HEK293 (cell line): Measurements from ENCODE around the gene MBP.

ENCODE experiments used
- GLI2 ChIP-seq: fragments of 450-650 bp; formaldehyde crosslinking; IDR thresholded peaks from 2 replicates; pipeline ENCODE4; 2017; ENCODE audit warnings: missing biosample characterization, missing genetic modification characterization, low read depth, borderline replicate concordance
- KLF7 ChIP-seq: fragments of 450-650 bp; formaldehyde crosslinking; IDR thresholded peaks from 2 replicates; pipeline ENCODE4 v1.5.1; 2016; ENCODE audit warnings: missing biosample characterization, missing genetic modification characterization, borderline replicate concordance
- SP7 ChIP-seq: fragments of 450-650 bp; formaldehyde crosslinking; IDR thresholded peaks from 2 replicates; pipeline ENCODE4 v1.5.1; 2016; ENCODE audit warnings: missing biosample characterization, missing genetic modification characterization
- ZBTB20 ChIP-seq: fragments of 450-650 bp; formaldehyde crosslinking; IDR thresholded peaks from 2 replicates; pipeline ENCODE4 v1.5.1; 2016; ENCODE audit warnings: missing biosample characterization, missing genetic modification characterization
- ZFP3 ChIP-seq: fragments of 450-650 bp; formaldehyde crosslinking; IDR thresholded peaks from 2 replicates; pipeline ENCODE4 v1.5.1; 2016; ENCODE audit warnings: low read depth, missing biosample characterization, missing genetic modification characterization
- ZNF114 ChIP-seq: fragments of 450-650 bp; formaldehyde crosslinking; IDR thresholded peaks from 2 replicates; pipeline ENCODE4 v1.5.0; 2017; ENCODE audit warnings: missing biosample characterization, missing genetic modification characterization
- ZNF23 ChIP-seq: fragments of 450-650 bp; formaldehyde crosslinking; IDR thresholded peaks from 2 replicates; pipeline ENCODE4 v1.5.1; 2016; ENCODE audit warnings: missing biosample characterization, missing genetic modification characterization, borderline replicate concordance
- ZNF37A ChIP-seq: fragments of 450-650 bp; IDR thresholded peaks from 2 replicates; pipeline ENCODE4 v1.5.1; 2018; ENCODE audit warnings: missing biosample characterization, missing genetic modification characterization
- ZNF416 ChIP-seq: fragments of 450-650 bp; formaldehyde crosslinking; IDR thresholded peaks from 2 replicates; pipeline ENCODE4 v1.5.1; 2016; ENCODE audit warnings: missing biosample characterization, missing genetic modification characterization
- ZNF423 ChIP-seq: fragments of 450-650 bp; formaldehyde crosslinking; IDR thresholded peaks from 2 replicates; pipeline ENCODE4 v1.5.1; 2016; ENCODE audit warnings: missing biosample characterization, missing genetic modification characterization
- ZNF521 ChIP-seq: fragments of 450-650 bp; formaldehyde crosslinking; IDR thresholded peaks from 2 replicates; pipeline ENCODE4 v1.5.1; 2017; ENCODE audit warnings: missing biosample characterization, mild to moderate bottlenecking, missing genetic modification characterization
- ZNF544 ChIP-seq: fragments of 450-650 bp; formaldehyde crosslinking; IDR thresholded peaks from 2 replicates; pipeline ENCODE4 v1.5.0; 2017; ENCODE audit warnings: missing biosample characterization, missing genetic modification characterization
- ZNF549 ChIP-seq: fragments of 450-650 bp; IDR thresholded peaks from 2 replicates; pipeline ENCODE4 v1.5.1; 2018; ENCODE audit warnings: missing biosample characterization, missing genetic modification characterization, mild to moderate bottlenecking, inconsistent platforms, moderate library complexity
- ZNF654 ChIP-seq: fragments of 450-650 bp; formaldehyde crosslinking; IDR thresholded peaks from 2 replicates; pipeline ENCODE4 v1.5.1; 2016; ENCODE audit warnings: low read depth, missing biosample characterization, missing genetic modification characterization
- ZNF670 ChIP-seq: fragments of 450-650 bp; formaldehyde crosslinking; IDR thresholded peaks from 2 replicates; pipeline ENCODE4 v1.5.1; 2016; ENCODE audit warnings: missing biosample characterization, missing genetic modification characterization, low read depth
- ZNF747 ChIP-seq: fragments of 450-650 bp; formaldehyde crosslinking; IDR thresholded peaks from 2 replicates; pipeline ENCODE4 v1.5.1; 2016; ENCODE audit warnings: missing biosample characterization, missing genetic modification characterization
- TF ChIP-seq, protein P1 (sequence below): fragments of 450-650 bp; formaldehyde crosslinking; IDR thresholded peaks from 2 replicates; pipeline ENCODE4 v1.5.1; 2016; ENCODE audit warnings: missing biosample characterization, missing genetic modification characterization, borderline replicate concordance
- TF ChIP-seq, protein P2 (sequence below): fragments of 450-650 bp; formaldehyde crosslinking; conservative IDR thresholded peaks from 2 replicates; pipeline ENCODE4 v1.5.1; 2016; ENCODE audit warnings: low read depth, missing biosample characterization, missing genetic modification characterization
- TF ChIP-seq, protein P3 (sequence below): fragments of 450-650 bp; formaldehyde crosslinking; IDR thresholded peaks from 2 replicates; pipeline ENCODE4 v1.5.1; 2016; ENCODE audit warnings: missing biosample characterization, missing genetic modification characterization
- TF ChIP-seq, protein P4 (sequence below): fragments of 450-650 bp; formaldehyde crosslinking; optimal IDR thresholded peaks from 2 replicates; pipeline ENCODE3; 2016; ENCODE audit warnings: missing biosample characterization, mild to moderate bottlenecking, missing genetic modification characterization
- TF ChIP-seq, protein P5 (sequence below): fragments of 450-650 bp; formaldehyde crosslinking; IDR thresholded peaks from 2 replicates; pipeline ENCODE4 v1.5.1; 2016; ENCODE audit warnings: missing biosample characterization, missing genetic modification characterization
- TF ChIP-seq, protein P6 (sequence below): fragments of 450-650 bp; formaldehyde crosslinking; IDR thresholded peaks from 2 replicates; pipeline ENCODE4 v1.5.1; 2016; ENCODE audit warnings: missing biosample characterization, missing genetic modification characterization

Gene MBP

DNA sequence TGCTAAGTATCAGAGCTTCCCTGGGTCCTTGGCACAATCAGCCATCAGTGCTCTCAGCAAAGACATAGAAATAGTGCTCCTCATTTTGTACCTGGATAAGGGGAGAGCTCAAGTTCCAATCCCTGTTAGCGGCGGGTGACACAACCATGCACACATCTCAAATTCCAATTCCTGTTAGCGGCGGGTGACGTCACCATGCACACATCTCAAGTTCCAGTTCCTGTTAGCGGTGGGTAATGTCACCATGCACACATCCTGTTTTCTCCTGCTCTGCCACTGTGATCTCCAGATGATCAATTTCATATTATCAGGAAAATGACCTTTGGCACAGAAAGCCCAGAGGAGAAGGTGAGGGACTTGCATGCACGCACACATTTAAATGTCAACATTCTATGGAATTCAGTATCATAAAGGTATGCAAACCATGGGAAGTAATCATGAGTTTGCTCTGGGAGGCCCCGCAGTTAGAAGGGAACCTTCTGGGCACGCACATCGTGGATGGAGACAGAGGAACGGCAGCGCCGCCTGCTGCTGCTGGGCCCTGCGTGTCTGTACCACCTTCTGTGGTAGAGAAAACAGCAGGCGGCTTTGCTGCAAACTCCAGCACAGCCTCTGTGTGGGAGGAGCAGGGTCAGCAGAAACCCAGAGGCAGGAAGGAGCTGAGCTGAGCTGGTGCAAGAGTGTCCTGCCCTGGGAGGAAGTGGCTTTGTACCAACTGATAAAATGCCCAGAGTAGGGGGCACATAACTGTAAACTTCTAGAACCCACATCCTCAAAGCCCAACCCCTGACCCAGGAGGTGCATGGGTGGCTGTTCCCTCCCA, 77.8 kb downstream of the MBP start (continued):
- TF ChIP-seq ZFP3 (no peak), SP7 (tag by site-specific recombination) (peak; percentile 64), ZNF37A (no peak), ZNF747 (tag by site-specific recombination) (no peak), ZNF544 (tag by site-specific recombination) (no peak), ZNF670 (tag by site-specific recombination) (no peak), ZNF423 (tag by site-specific recombination) (no peak), ZNF549 (tag by site-specific recombination) (no peak), ZBTB20 (peak; percentile 53; the same call in 1 of the 2 replicates), GLI2 (tag by site-specific recombination) (no peak), ZNF114 (tag by site-specific recombination) (no peak), ZNF654 (tag by site-specific recombination) (peak; percentile 38), ZNF416 (tag by site-specific recombination) (no peak), KLF7 (tag by site-specific recombination) (no peak), ZNF23 (tag by site-specific recombination) (no peak), ZNF521 (tag by site-specific recombination) (no peak)
- TF ChIP-seq, protein P1, sequence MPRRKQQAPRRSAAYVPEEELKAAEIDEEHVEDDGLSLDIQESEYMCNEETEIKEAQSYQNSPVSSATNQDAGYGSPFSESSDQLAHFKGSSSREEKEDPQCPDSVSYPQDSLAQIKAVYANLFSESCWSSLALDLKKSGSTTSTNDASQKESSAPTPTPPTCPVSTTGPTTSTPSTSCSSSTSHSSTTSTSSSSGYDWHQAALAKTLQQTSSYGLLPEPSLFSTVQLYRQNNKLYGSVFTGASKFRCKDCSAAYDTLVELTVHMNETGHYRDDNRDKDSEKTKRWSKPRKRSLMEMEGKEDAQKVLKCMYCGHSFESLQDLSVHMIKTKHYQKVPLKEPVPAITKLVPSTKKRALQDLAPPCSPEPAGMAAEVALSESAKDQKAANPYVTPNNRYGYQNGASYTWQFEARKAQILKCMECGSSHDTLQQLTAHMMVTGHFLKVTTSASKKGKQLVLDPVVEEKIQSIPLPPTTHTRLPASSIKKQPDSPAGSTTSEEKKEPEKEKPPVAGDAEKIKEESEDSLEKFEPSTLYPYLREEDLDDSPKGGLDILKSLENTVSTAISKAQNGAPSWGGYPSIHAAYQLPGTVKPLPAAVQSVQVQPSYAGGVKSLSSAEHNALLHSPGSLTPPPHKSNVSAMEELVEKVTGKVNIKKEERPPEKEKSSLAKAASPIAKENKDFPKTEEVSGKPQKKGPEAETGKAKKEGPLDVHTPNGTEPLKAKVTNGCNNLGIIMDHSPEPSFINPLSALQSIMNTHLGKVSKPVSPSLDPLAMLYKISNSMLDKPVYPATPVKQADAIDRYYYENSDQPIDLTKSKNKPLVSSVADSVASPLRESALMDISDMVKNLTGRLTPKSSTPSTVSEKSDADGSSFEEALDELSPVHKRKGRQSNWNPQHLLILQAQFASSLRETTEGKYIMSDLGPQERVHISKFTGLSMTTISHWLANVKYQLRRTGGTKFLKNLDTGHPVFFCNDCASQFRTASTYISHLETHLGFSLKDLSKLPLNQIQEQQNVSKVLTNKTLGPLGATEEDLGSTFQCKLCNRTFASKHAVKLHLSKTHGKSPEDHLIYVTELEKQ, result peak; percentile 70; the same call in 1 of the 2 replicates
- TF ChIP-seq, protein P2, sequence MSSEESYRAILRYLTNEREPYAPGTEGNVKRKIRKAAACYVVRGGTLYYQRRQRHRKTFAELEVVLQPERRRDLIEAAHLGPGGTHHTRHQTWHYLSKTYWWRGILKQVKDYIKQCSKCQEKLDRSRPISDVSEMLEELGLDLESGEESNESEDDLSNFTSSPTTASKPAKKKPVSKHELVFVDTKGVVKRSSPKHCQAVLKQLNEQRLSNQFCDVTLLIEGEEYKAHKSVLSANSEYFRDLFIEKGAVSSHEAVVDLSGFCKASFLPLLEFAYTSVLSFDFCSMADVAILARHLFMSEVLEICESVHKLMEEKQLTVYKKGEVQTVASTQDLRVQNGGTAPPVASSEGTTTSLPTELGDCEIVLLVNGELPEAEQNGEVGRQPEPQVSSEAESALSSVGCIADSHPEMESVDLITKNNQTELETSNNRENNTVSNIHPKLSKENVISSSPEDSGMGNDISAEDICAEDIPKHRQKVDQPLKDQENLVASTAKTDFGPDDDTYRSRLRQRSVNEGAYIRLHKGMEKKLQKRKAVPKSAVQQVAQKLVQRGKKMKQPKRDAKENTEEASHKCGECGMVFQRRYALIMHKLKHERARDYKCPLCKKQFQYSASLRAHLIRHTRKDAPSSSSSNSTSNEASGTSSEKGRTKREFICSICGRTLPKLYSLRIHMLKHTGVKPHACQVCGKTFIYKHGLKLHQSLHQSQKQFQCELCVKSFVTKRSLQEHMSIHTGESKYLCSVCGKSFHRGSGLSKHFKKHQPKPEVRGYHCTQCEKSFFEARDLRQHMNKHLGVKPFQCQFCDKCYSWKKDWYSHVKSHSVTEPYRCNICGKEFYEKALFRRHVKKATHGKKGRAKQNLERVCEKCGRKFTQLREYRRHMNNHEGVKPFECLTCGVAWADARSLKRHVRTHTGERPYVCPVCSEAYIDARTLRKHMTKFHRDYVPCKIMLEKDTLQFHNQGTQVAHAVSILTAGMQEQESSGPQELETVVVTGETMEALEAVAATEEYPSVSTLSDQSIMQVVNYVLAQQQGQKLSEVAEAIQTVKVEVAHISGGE (tag by site-specific recombination), result peak; percentile 81
- TF ChIP-seq, protein P3, sequence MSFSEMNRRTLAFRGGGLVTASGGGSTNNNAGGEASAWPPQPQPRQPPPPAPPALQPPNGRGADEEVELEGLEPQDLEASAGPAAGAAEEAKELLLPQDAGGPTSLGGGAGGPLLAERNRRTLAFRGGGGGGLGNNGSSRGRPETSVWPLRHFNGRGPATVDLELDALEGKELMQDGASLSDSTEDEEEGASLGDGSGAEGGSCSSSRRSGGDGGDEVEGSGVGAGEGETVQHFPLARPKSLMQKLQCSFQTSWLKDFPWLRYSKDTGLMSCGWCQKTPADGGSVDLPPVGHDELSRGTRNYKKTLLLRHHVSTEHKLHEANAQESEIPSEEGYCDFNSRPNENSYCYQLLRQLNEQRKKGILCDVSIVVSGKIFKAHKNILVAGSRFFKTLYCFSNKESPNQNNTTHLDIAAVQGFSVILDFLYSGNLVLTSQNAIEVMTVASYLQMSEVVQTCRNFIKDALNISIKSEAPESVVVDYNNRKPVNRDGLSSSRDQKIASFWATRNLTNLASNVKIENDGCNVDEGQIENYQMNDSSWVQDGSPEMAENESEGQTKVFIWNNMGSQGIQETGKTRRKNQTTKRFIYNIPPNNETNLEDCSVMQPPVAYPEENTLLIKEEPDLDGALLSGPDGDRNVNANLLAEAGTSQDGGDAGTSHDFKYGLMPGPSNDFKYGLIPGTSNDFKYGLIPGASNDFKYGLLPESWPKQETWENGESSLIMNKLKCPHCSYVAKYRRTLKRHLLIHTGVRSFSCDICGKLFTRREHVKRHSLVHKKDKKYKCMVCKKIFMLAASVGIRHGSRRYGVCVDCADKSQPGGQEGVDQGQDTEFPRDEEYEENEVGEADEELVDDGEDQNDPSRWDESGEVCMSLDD, result no peak
- TF ChIP-seq, protein P4, sequence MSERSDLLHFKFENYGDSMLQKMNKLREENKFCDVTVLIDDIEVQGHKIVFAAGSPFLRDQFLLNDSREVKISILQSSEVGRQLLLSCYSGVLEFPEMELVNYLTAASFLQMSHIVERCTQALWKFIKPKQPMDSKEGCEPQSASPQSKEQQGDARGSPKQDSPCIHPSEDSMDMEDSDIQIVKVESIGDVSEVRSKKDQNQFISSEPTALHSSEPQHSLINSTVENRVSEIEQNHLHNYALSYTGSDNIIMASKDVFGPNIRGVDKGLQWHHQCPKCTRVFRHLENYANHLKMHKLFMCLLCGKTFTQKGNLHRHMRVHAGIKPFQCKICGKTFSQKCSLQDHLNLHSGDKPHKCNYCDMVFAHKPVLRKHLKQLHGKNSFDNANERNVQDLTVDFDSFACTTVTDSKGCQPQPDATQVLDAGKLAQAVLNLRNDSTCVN (tag by site-specific recombination), result peak; percentile 57
- TF ChIP-seq, protein P5, sequence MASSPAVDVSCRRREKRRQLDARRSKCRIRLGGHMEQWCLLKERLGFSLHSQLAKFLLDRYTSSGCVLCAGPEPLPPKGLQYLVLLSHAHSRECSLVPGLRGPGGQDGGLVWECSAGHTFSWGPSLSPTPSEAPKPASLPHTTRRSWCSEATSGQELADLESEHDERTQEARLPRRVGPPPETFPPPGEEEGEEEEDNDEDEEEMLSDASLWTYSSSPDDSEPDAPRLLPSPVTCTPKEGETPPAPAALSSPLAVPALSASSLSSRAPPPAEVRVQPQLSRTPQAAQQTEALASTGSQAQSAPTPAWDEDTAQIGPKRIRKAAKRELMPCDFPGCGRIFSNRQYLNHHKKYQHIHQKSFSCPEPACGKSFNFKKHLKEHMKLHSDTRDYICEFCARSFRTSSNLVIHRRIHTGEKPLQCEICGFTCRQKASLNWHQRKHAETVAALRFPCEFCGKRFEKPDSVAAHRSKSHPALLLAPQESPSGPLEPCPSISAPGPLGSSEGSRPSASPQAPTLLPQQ (tag by site-specific recombination), result peak; percentile 62; the same call in 1 of the 2 replicates
- TF ChIP-seq, protein P6, sequence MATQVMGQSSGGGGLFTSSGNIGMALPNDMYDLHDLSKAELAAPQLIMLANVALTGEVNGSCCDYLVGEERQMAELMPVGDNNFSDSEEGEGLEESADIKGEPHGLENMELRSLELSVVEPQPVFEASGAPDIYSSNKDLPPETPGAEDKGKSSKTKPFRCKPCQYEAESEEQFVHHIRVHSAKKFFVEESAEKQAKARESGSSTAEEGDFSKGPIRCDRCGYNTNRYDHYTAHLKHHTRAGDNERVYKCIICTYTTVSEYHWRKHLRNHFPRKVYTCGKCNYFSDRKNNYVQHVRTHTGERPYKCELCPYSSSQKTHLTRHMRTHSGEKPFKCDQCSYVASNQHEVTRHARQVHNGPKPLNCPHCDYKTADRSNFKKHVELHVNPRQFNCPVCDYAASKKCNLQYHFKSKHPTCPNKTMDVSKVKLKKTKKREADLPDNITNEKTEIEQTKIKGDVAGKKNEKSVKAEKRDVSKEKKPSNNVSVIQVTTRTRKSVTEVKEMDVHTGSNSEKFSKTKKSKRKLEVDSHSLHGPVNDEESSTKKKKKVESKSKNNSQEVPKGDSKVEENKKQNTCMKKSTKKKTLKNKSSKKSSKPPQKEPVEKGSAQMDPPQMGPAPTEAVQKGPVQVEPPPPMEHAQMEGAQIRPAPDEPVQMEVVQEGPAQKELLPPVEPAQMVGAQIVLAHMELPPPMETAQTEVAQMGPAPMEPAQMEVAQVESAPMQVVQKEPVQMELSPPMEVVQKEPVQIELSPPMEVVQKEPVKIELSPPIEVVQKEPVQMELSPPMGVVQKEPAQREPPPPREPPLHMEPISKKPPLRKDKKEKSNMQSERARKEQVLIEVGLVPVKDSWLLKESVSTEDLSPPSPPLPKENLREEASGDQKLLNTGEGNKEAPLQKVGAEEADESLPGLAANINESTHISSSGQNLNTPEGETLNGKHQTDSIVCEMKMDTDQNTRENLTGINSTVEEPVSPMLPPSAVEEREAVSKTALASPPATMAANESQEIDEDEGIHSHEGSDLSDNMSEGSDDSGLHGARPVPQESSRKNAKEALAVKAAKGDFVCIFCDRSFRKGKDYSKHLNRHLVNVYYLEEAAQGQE, result peak; percentile 14; the same call in 1 of the 2 replicates
